Adipocyte (in vitro differentiated cells): ENCODE measurements around the gene ADCYAP1R1.

ENCODE experiments used
- DNase-seq: peaks from one replicate; pipeline ENCODE4 v3.0.0-alpha.2; 2015; ENCODE audit warnings: low read depth
- H3K27me3 ChIP-seq: replicated peaks from 2 replicates; pipeline ENCODE4 v1.7.0; 2013; ENCODE audit warnings: mild to moderate bottlenecking, low read length, moderate library complexity; ENCODE audit not compliant: control insufficient read depth, insufficient read depth
- H3K36me3 ChIP-seq: 2 replicates; pipeline ENCODE4 v1.7.0; 2013; ENCODE audit warnings: low read length, mild to moderate bottlenecking, moderate library complexity; ENCODE audit not compliant: control insufficient read depth, insufficient read depth, severe bottlenecking
- H3K4me1 ChIP-seq: 2 replicates; pipeline ENCODE4 v1.7.0; 2013; ENCODE audit warnings: mild to moderate bottlenecking, low read length, moderate library complexity; ENCODE audit not compliant: control insufficient read depth, insufficient read depth
- H3K4me3 ChIP-seq: 2 replicates; pipeline ENCODE4 v1.7.0; 2013; ENCODE audit warnings: mild to moderate bottlenecking, low read length, moderate library complexity
- H3K9ac ChIP-seq: 2 replicates; pipeline ENCODE4 v1.7.0; 2013; ENCODE audit warnings: mild to moderate bottlenecking, low read length, moderate library complexity
- H3K9me3 ChIP-seq: 2 replicates; pipeline ENCODE4 v1.7.0; 2013; ENCODE audit warnings: mild to moderate bottlenecking, low read length, moderate library complexity; ENCODE audit not compliant: control insufficient read depth

ADCYAP1R1 gene

GRCh38 chr7:31070991-31071644, 19.0 kb downstream of the ADCYAP1R1 start:
- Histone ChIP-seq H3K36me3 (no peaks in the 10 kb centered on the region), H3K27me3 (peaks cover 6% of the 10 kb centered on the region), H3K4me1 (peaks cover 5% of the 10 kb centered on the region), H3K4me3 (no peak overlapping the region), H3K9ac (no peak overlapping the region), H3K9me3 (no peaks in the 10 kb centered on the region)
- no peak for DNase-seq

GRCh38 chr7:31071645-31072029, 19.5 kb downstream of the ADCYAP1R1 start:
- Histone ChIP-seq H3K9me3 (no peaks in the 10 kb centered on the region), H3K4me1 (peaks cover 5% of the 10 kb centered on the region), H3K4me3 (no peak overlapping the region), H3K36me3 (no peaks in the 10 kb centered on the region), H3K27me3 (peaks cover 6% of the 10 kb centered on the region), H3K9ac (no peak overlapping the region)
- no peak for DNase-seq

- no peak overlapping the region for H3K4me3 ChIP-seq
- H3K9me3 ChIP-seq: no peaks in the 10 kb centered on the region
- no peak for DNase-seq
- H3K4me1 ChIP-seq: peaks cover 5% of the 10 kb centered on the region
- no peaks in the 10 kb centered on the region for H3K36me3 ChIP-seq
- no peak overlapping the region for H3K9ac ChIP-seq
- H3K27me3 ChIP-seq: no peaks in the 10 kb centered on the region
Measured at GRCh38 chr7:31073326-31074119, 21.4 kb downstream of the ADCYAP1R1 start.

- Histone ChIP-seq H3K27me3 (peaks cover 4% of the 10 kb centered on the region), H3K4me3 (no peak overlapping the region), H3K4me1 (peaks cover 5% of the 10 kb centered on the region)
Measured at GRCh38 chr7:31074120-31074383, 21.9 kb downstream of the ADCYAP1R1 start.

GRCh38 chr7:31074403-31075085, 22.4 kb downstream of the ADCYAP1R1 start:
- H3K9ac ChIP-seq: no peak overlapping the region
- H3K9me3 ChIP-seq: no peaks in the 10 kb centered on the region
- H3K4me3 ChIP-seq: no peak overlapping the region
- H3K4me1 ChIP-seq: peaks cover 5% of the 10 kb centered on the region
- no peak for DNase-seq
- no peaks in the 10 kb centered on the region for H3K36me3 ChIP-seq
- peaks cover 4% of the 10 kb centered on the region for H3K27me3 ChIP-seq

More at GRCh38 chr7:31074120-31074383, 21.9 kb downstream of the ADCYAP1R1 start:
- no peak for DNase-seq
- no peaks in the 10 kb centered on the region for H3K36me3 ChIP-seq
- no peak overlapping the region for H3K9ac ChIP-seq
- no peaks in the 10 kb centered on the region for H3K9me3 ChIP-seq

- peaks cover 6% of the 10 kb centered on the region for H3K27me3 ChIP-seq
- H3K9ac ChIP-seq: no peak overlapping the region
- H3K9me3 ChIP-seq: no peaks in the 10 kb centered on the region
- no peaks in the 10 kb centered on the region for H3K36me3 ChIP-seq
- peaks cover 5% of the 10 kb centered on the region for H3K4me1 ChIP-seq
- DNase-seq: no peak
- no peak overlapping the region for H3K4me3 ChIP-seq
Measured at GRCh38 chr7:31075086-31075405, 22.9 kb downstream of the ADCYAP1R1 start.

- H3K4me3 ChIP-seq: no peak overlapping the region
- H3K27me3 ChIP-seq: peaks cover 15% of the 10 kb centered on the region
- H3K9me3 ChIP-seq: no peaks in the 10 kb centered on the region
- no peaks in the 10 kb centered on the region for H3K36me3 ChIP-seq
- no peak overlapping the region for H3K9ac ChIP-seq
- H3K4me1 ChIP-seq: peaks cover 5% of the 10 kb centered on the region
- no peak for DNase-seq
Measured at GRCh38 chr7:31076051-31076450, 23.9 kb downstream of the ADCYAP1R1 start.

GRCh38 chr7:31076641-31077310, 24.7 kb downstream of the ADCYAP1R1 start:
- Histone ChIP-seq H3K4me3 (no peak overlapping the region), H3K27me3 (peaks cover 15% of the 10 kb centered on the region)

GRCh38 chr7:31077484-31078362, 25.6 kb downstream of the ADCYAP1R1 start:
- no peak overlapping the region for H3K4me3 ChIP-seq
- no peaks in the 10 kb centered on the region for H3K9me3 ChIP-seq
- H3K4me1 ChIP-seq: peaks cover 5% of the 10 kb centered on the region
- no peak for DNase-seq
- peaks cover 15% of the 10 kb centered on the region for H3K27me3 ChIP-seq
- no peak overlapping the region for H3K9ac ChIP-seq
- no peaks in the 10 kb centered on the region for H3K36me3 ChIP-seq

More at GRCh38 chr7:31076641-31077310, 24.7 kb downstream of the ADCYAP1R1 start:
- no peaks in the 10 kb centered on the region for H3K9me3 ChIP-seq
- no peak overlapping the region for H3K9ac ChIP-seq
- H3K36me3 ChIP-seq: no peaks in the 10 kb centered on the region
- H3K4me1 ChIP-seq: peaks cover 5% of the 10 kb centered on the region
- no peak for DNase-seq

GRCh38 chr7:31078363-31078990, 26.4 kb downstream of the ADCYAP1R1 start:
- Histone ChIP-seq H3K4me1 (peaks cover 5% of the 10 kb centered on the region), H3K9ac (no peak overlapping the region), H3K9me3 (no peaks in the 10 kb centered on the region), H3K36me3 (no peaks in the 10 kb centered on the region), H3K27me3 (peaks cover 15% of the 10 kb centered on the region), H3K4me3 (no peak overlapping the region)
- DNase-seq: no peak
